ENCODE measurements around the gene SPTY2D1.

GRCh38 chr11:18612394-18612793 lies 21.7 kb downstream of the SPTY2D1 start:
- TF ChIP-seq CTCF (conservative IDR thresholded peaks at IDR 0.05; ENCODE audit: low read depth, low read length) (no peak), EZH2 (IDR thresholded peaks at IDR 0.05; ENCODE audit: borderline replicate concordance, low read depth, low read length, poor library complexity, severe bottlenecking) (no peak)
